Liver (tissue), 3 donors: ENCODE data around the gene NECTIN4.

Experiments used
- GABPA ChIP-seq, 2 donors: IDR thresholded peaks in 1 of 2; conservative IDR thresholded peaks in 1 of 2; 2 replicates each; pipeline ENCODE4 v1.6.1; 2016; ENCODE audit warnings: antibody characterized with exemption in 2 of 2, mild to moderate bottlenecking in 1 of 2, moderate library complexity in 1 of 2
- JUND ChIP-seq, 2 donors: IDR thresholded peaks; 2 replicates each; pipeline ENCODE4 v1.6.1; 2016; ENCODE audit warnings: antibody characterized with exemption in 2 of 2
- RAD21 ChIP-seq, 2 donors: IDR thresholded peaks; 2 replicates each; pipeline ENCODE4 v1.6.1; 2016; ENCODE audit warnings: antibody characterized with exemption in 2 of 2, mild to moderate bottlenecking in 2 of 2
- TAF1 ChIP-seq: conservative IDR thresholded peaks from 2 replicates; pipeline ENCODE4 v1.6.1; 2016; ENCODE audit warnings: antibody characterized with exemption, mild to moderate bottlenecking
- YY1 ChIP-seq: IDR thresholded peaks from 2 replicates; pipeline ENCODE4 v1.6.1; 2016; ENCODE audit warnings: antibody characterized with exemption, mild to moderate bottlenecking
- TF ChIP-seq, protein P1 (sequence below): fragments of 150-350 bp; IDR thresholded peaks from 2 replicates; pipeline ENCODE4 v1.5.1; 2017; ENCODE audit warnings: improper control_type of control experiment, low read depth, low read length; ENCODE audit not compliant: missing input control
- TF ChIP-seq, protein P2 (sequence below): IDR thresholded peaks from 2 replicates; pipeline ENCODE4 v1.6.1; 2016; ENCODE audit warnings: antibody characterized with exemption
- TF ChIP-seq, protein P3 (sequence below): IDR thresholded peaks from 2 replicates; pipeline ENCODE4 v1.6.1; 2016; ENCODE audit warnings: antibody characterized with exemption
- donor health status: healthy.
- donor health status: healthy.

DNA sequence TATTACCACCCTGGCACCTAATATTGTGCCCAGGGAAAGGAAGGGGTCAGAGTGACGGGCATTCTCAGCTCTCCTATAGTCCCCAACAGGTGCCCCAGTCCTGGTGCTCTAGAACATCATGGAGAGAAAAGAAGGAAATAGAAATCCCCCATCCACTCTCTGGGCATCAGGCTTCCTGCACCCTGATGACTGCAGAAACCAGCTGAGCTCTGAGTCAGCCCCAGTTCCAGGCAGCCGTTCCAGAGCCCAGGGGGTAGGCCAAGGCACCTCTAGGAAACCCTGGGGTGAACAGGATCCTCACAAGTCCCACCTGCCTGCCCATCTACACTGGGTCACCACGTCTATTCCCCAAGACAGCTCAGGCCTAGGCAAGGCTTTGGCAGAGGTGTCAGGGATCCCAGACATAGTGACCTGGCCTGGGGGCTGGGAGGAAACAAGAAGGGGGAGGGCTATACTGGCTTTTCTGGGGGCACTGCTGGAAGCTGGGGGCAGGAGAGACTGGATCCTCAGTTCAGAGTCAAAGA lies 709 bp downstream of the NECTIN4 start:
- TF ChIP-seq JUND (IDR thresholded peaks at IDR 0.05): no peak
- TF ChIP-seq, protein P1, sequence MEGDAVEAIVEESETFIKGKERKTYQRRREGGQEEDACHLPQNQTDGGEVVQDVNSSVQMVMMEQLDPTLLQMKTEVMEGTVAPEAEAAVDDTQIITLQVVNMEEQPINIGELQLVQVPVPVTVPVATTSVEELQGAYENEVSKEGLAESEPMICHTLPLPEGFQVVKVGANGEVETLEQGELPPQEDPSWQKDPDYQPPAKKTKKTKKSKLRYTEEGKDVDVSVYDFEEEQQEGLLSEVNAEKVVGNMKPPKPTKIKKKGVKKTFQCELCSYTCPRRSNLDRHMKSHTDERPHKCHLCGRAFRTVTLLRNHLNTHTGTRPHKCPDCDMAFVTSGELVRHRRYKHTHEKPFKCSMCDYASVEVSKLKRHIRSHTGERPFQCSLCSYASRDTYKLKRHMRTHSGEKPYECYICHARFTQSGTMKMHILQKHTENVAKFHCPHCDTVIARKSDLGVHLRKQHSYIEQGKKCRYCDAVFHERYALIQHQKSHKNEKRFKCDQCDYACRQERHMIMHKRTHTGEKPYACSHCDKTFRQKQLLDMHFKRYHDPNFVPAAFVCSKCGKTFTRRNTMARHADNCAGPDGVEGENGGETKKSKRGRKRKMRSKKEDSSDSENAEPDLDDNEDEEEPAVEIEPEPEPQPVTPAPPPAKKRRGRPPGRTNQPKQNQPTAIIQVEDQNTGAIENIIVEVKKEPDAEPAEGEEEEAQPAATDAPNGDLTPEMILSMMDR: no peak
- no peak for TF ChIP-seq YY1
- no peak for TF ChIP-seq RAD21 (IDR thresholded peaks at IDR 0.05)
- TF ChIP-seq GABPA (IDR thresholded peaks at IDR 0.05 in 1 of 2, conservative IDR thresholded peaks at IDR 0.05 in 1 of 2): no peak
- TF ChIP-seq TAF1: no peak
- TF ChIP-seq, protein P2, sequence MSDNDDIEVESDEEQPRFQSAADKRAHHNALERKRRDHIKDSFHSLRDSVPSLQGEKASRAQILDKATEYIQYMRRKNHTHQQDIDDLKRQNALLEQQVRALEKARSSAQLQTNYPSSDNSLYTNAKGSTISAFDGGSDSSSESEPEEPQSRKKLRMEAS: no peak
- TF ChIP-seq, protein P3, sequence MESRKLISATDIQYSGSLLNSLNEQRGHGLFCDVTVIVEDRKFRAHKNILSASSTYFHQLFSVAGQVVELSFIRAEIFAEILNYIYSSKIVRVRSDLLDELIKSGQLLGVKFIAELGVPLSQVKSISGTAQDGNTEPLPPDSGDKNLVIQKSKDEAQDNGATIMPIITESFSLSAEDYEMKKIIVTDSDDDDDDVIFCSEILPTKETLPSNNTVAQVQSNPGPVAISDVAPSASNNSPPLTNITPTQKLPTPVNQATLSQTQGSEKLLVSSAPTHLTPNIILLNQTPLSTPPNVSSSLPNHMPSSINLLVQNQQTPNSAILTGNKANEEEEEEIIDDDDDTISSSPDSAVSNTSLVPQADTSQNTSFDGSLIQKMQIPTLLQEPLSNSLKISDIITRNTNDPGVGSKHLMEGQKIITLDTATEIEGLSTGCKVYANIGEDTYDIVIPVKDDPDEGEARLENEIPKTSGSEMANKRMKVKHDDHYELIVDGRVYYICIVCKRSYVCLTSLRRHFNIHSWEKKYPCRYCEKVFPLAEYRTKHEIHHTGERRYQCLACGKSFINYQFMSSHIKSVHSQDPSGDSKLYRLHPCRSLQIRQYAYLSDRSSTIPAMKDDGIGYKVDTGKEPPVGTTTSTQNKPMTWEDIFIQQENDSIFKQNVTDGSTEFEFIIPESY: no peak
